Stimulated activated CD8-positive, alpha-beta memory T cell treated with anti-CD3 and anti-CD28 coated beads, Interleukin-7, amount 100 ng/mL, for 4 hours (primary cell): ENCODE measurements around the gene MNT.

Experiments
- DNase-seq, 2 donors: peaks; one replicate each; pipeline ENCODE4 v3.0.0-alpha.2; 2020; ENCODE audit warnings: low read depth in 2 of 2

MNT gene

GRCh38 chr17:2396192-2396567 is 4.7 kb downstream of the MNT start:
- DNase-seq, result no peak

- no peak for DNase-seq
These were observed 5.3 kb downstream of the MNT start for GRCh38 chr17:2395258-2396181.

GRCh38 chr17:2394775-2395201 is 6.1 kb downstream of the MNT start:
- no peak for DNase-seq

GRCh38 chr17:2393954-2394749 is 6.7 kb downstream of the MNT start:
- DNase-seq, result no peak

- DNase-seq, result peak; percentile 84 to 89
These were observed 7.5 kb downstream of the MNT start for GRCh38 chr17:2393174-2393953.

GRCh38 chr17:2392252-2393173 is 8.3 kb downstream of the MNT start:
- DNase-seq, result peak; percentile 92 to 98

GRCh38 chr17:2391597-2392251 is 9.1 kb downstream of the MNT start:
- DNase-seq, result no peak

GRCh38 chr17:2390199-2390836 is 10.5 kb downstream of the MNT start:
- no peak for DNase-seq

GRCh38 chr17:2388683-2389055 is 12.2 kb downstream of the MNT start:
- DNase-seq, result no peak

GRCh38 chr17:2388020-2388682 is 12.7 kb downstream of the MNT start:
- DNase-seq, result no peak

GRCh38 chr17:2387086-2388019 is 13.5 kb downstream of the MNT start:
- no peak for DNase-seq

- no peak for DNase-seq
These were observed 14.3 kb downstream of the MNT start for GRCh38 chr17:2386400-2387085.

GRCh38 chr17:2385240-2386210 is 15.3 kb downstream of the MNT start:
- DNase-seq, result no peak

GRCh38 chr17:2384439-2385127 is 16.3 kb downstream of the MNT start:
- no peak for DNase-seq

GRCh38 chr17:2383628-2384167 is 17.2 kb downstream of the MNT start:
- no peak for DNase-seq
